ENCODE data around the gene LDLRAD3.

GRCh38 chr11:36142879-36143278 is 199.0 kb downstream of the LDLRAD3 start:
- TF ChIP-seq, protein P1, sequence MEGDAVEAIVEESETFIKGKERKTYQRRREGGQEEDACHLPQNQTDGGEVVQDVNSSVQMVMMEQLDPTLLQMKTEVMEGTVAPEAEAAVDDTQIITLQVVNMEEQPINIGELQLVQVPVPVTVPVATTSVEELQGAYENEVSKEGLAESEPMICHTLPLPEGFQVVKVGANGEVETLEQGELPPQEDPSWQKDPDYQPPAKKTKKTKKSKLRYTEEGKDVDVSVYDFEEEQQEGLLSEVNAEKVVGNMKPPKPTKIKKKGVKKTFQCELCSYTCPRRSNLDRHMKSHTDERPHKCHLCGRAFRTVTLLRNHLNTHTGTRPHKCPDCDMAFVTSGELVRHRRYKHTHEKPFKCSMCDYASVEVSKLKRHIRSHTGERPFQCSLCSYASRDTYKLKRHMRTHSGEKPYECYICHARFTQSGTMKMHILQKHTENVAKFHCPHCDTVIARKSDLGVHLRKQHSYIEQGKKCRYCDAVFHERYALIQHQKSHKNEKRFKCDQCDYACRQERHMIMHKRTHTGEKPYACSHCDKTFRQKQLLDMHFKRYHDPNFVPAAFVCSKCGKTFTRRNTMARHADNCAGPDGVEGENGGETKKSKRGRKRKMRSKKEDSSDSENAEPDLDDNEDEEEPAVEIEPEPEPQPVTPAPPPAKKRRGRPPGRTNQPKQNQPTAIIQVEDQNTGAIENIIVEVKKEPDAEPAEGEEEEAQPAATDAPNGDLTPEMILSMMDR (IDR thresholded peaks at IDR 0.05) = no peak
- TF ChIP-seq POLR2AphosphoS5 (IDR thresholded peaks at IDR 0.05; ENCODE audit: low read depth, low read length) (no peak), TCF7L2 (IDR thresholded peaks at IDR 0.05; ENCODE audit: low read depth, low read length) (no peak), SIN3A (IDR thresholded peaks at IDR 0.05; ENCODE audit: borderline replicate concordance, insufficient read depth, low read depth, low read length) (no peak), REST (IDR thresholded peaks at IDR 0.05; ENCODE audit: insufficient read depth in 1 of 2, low read depth in 2 of 2, low read length in 1 of 2) (no peak)

All from Panc1 (cell line).